K562 (cell line): ENCODE measurements around the gene PHF12. TPM values are rescaled to one million over a fixed set of nuclear protein-coding genes. Genes with fewer than 3 reads are reported as not detected.

Source experiments
- KLF16 ChIP-seq: IDR thresholded peaks from 2 replicates; pipeline ENCODE4 v1.6.1; 2016; ENCODE audit warnings: antibody characterized with exemption
- NFE2 ChIP-seq: IDR thresholded peaks from 2 replicates; pipeline ENCODE4 v1.6.1; 2014; ENCODE audit warnings: antibody characterized with exemption, low read depth
- NR2C2 ChIP-seq, 2 experiments: fragments of 200-800 bp in 1 of 2; sonication (Bioruptor generic) in 1 of 2; sonication (generic) in 1 of 2; formaldehyde crosslinking in 1 of 2; IDR thresholded peaks; 2 replicates each; pipeline versions ENCODE4 v1.6.1 to v1.8.0; 2016 to 2022; ENCODE audit warnings: mild to moderate bottlenecking in 1 of 2, missing compliant biosample characterization in 1 of 2, missing genetic modification characterization in 1 of 2, missing genetic modification reagents in 1 of 2
- POLR2A ChIP-seq: fragments of 450-650 bp; conservative IDR thresholded peaks from 2 replicates; pipeline ENCODE4 v1.6.1; 2016
- RBFOX2 ChIP-seq: fragments of 200-400 bp; formaldehyde crosslinking; IDR thresholded peaks from 2 replicates; pipeline ENCODE4 v1.6.1; 2017; ENCODE audit warnings: low read depth, mild to moderate bottlenecking, low read length, moderate library complexity
- SMAD2 ChIP-seq: fragments of 150-350 bp; IDR thresholded peaks from 2 replicates; pipeline ENCODE4 v1.6.1; 2014; ENCODE audit warnings: low read depth, mild to moderate bottlenecking, low read length
- SNIP1 ChIP-seq: fragments of 450-650 bp; IDR thresholded peaks from 2 replicates; pipeline ENCODE4 v1.7.1; 2017; ENCODE audit warnings: low read depth, mild to moderate bottlenecking
- TCF3 ChIP-seq: sonication (generic); formaldehyde crosslinking; IDR thresholded peaks from 2 replicates; pipeline ENCODE4 v1.4.0; 2020; ENCODE audit warnings: mild to moderate bottlenecking, missing genetic modification reagents
- ZNF780A ChIP-seq: fragments of 250-450 bp; sonication (Bioruptor Pico); IDR thresholded peaks from 2 replicates; pipeline ENCODE4 v1.5.0; 2021; ENCODE audit warnings: mild to moderate bottlenecking
- polyA plus RNA-seq, 8 experiments: library from polyadenylated mRNA; depleted of rRNA in 4 of 8; stranded (reverse) in 5 of 8; unstranded in 3 of 8; fragments of >200 nt; fragmentation: Nextera tagmentation in 2 of 8; fragmentation: Illumina TruSeq in 1 of 8; extraction: Ambion mirVana in 2 of 8; extraction: Trizol in 1 of 8; gene quantifications; 2 replicates each; pipeline versions ENCODE4 v1.2.1 to v1.2.3, GENCODE V29; 2011 to 2014; ENCODE audit warnings: inconsistent platforms in 1 of 8, missing spikeins in 1 of 8
- total RNA-seq, 7 experiments: library from RNA; depleted of rRNA in 6 of 7; stranded (reverse); fragments of >200 nt in 6 of 7; fragmentation: Illumina TruSeq in 2 of 7; extraction: Trizol in 2 of 7; gene quantifications; 2 replicates each; pipeline versions ENCODE4 v1.2.1 to v1.2.3, GENCODE V29; 2011 to 2021; ENCODE audit warnings: low replicate concordance in 1 of 7
- TF ChIP-seq, protein P1 (sequence below): fragments of 450-650 bp; IDR thresholded peaks from 2 replicates; pipeline ENCODE4 v1.6.1; 2016; ENCODE audit warnings: mild to moderate bottlenecking
- TF ChIP-seq, protein P2 (sequence below): IDR thresholded peaks from 3 replicates; pipeline ENCODE4 v1.6.1; 2011; ENCODE audit warnings: borderline replicate concordance, mild to moderate bottlenecking, moderate library complexity; ENCODE audit not compliant: insufficient read length; ENCODE audit errors: extremely low read depth

The PHF12 gene
- total and polyA plus RNA-seq, 9 of the 15 experiments (the other 6 are each of a cell fraction or from before 2014, with no cell fraction given) = 0.82 to 31.3 (median 13.5) TPM

DNA sequence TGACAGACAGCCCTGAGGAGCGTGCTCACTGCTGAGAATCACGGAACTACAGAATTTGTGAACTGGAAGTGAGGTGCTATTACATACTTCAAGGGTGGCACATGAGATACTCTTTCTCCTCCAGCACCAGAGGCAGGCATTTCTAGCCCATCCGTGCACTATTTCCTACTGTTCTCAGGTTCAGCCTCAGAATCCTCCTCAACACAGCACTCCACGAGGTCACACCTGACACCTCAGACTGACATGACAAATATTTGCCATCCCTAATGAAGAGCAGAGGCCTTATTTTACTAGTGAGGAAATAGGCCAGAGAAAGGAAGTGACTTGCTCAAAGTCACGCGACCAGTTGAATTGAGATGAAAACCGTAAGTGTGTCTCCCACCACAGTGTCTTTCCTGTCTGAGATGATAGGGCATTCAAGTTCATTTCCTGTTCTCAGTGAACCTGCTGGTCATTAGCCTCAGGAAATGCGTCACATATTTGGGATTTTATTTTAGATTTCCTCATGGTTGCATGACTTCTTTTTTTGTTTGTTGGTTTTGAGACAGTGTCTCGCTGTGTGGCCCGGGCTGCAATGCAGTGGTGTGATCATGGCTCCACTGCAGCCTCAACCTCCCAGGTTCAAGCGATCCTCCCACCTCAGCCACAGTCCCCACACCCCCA lies 30.9 kb upstream of the PHF12 start (continued):
- TF ChIP-seq, protein P1, sequence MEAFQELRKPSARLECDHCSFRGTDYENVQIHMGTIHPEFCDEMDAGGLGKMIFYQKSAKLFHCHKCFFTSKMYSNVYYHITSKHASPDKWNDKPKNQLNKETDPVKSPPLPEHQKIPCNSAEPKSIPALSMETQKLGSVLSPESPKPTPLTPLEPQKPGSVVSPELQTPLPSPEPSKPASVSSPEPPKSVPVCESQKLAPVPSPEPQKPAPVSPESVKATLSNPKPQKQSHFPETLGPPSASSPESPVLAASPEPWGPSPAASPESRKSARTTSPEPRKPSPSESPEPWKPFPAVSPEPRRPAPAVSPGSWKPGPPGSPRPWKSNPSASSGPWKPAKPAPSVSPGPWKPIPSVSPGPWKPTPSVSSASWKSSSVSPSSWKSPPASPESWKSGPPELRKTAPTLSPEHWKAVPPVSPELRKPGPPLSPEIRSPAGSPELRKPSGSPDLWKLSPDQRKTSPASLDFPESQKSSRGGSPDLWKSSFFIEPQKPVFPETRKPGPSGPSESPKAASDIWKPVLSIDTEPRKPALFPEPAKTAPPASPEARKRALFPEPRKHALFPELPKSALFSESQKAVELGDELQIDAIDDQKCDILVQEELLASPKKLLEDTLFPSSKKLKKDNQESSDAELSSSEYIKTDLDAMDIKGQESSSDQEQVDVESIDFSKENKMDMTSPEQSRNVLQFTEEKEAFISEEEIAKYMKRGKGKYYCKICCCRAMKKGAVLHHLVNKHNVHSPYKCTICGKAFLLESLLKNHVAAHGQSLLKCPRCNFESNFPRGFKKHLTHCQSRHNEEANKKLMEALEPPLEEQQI = no peak
- no peak for TF ChIP-seq NR2C2 (CRISPR knock-in tag; IDR thresholded peaks at IDR 0.05)
- peak; percentile 57; the same call in 1 of the 2 replicates for TF ChIP-seq NR2C2 (tag; IDR thresholded peaks at IDR 0.05)
- no peak for TF ChIP-seq POLR2A
- TF ChIP-seq RBFOX2 = no peak
- TF ChIP-seq SMAD2 = no peak
- TF ChIP-seq SNIP1 = no peak
- no peak for TF ChIP-seq ZNF780A
- TF ChIP-seq, protein P2, sequence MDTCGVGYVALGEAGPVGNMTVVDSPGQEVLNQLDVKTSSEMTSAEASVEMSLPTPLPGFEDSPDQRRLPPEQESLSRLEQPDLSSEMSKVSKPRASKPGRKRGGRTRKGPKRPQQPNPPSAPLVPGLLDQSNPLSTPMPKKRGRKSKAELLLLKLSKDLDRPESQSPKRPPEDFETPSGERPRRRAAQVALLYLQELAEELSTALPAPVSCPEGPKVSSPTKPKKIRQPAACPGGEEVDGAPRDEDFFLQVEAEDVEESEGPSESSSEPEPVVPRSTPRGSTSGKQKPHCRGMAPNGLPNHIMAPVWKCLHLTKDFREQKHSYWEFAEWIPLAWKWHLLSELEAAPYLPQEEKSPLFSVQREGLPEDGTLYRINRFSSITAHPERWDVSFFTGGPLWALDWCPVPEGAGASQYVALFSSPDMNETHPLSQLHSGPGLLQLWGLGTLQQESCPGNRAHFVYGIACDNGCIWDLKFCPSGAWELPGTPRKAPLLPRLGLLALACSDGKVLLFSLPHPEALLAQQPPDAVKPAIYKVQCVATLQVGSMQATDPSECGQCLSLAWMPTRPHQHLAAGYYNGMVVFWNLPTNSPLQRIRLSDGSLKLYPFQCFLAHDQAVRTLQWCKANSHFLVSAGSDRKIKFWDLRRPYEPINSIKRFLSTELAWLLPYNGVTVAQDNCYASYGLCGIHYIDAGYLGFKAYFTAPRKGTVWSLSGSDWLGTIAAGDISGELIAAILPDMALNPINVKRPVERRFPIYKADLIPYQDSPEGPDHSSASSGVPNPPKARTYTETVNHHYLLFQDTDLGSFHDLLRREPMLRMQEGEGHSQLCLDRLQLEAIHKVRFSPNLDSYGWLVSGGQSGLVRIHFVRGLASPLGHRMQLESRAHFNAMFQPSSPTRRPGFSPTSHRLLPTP = no peak
- TF ChIP-seq NFE2 = no peak
- TF ChIP-seq KLF16 = no peak
- no peak for TF ChIP-seq TCF3 (CRISPR knock-in tag)
